Astrocyte of the cerebellum (primary cell): ENCODE data around the gene IL17F.

Experiments used
- DNase-seq: peaks from one replicate; pipeline ENCODE4 v3.0.0-alpha.2; 2011; ENCODE audit warnings: low read depth
- H3K4me3 ChIP-seq: 2 replicates; pipeline ENCODE4 v1.5.1; 2011; ENCODE audit warnings: mild to moderate bottlenecking, low read depth, low read length, moderate library complexity
- CTCF ChIP-seq: IDR thresholded peaks from 2 replicates; pipeline ENCODE4 v1.5.1; 2012; ENCODE audit warnings: low read length, low read depth, moderate library complexity, mild to moderate bottlenecking; ENCODE audit errors: missing control alignments
- in situ Hi-C: cut with HindIII; loops from 2 replicates; pipeline ENCODE4 v1.10.0; 2017; ENCODE audit warnings: low sequenced_read_pairs

IL17F gene

GRCh38 chr6:52216932-52217575 is 27.2 kb downstream of the IL17F start:
- in situ Hi-C loops, result no loop called here
- no peak for DNase-seq
- no peak for TF ChIP-seq CTCF
- no peak overlapping the region for H3K4me3 ChIP-seq

- no peak for TF ChIP-seq CTCF
- in situ Hi-C loops, result no loop called here
- DNase-seq, result no peak
- no peak overlapping the region for H3K4me3 ChIP-seq
These were observed 28.5 kb downstream of the IL17F start for GRCh38 chr6:52215787-52216186.

GRCh38 chr6:52213127-52213526 is 31.2 kb downstream of the IL17F start:
- H3K4me3 ChIP-seq, result no peak overlapping the region
- DNase-seq, result no peak
- no peak for TF ChIP-seq CTCF
- in situ Hi-C loops, result no loop called here

- H3K4me3 ChIP-seq, result no peak overlapping the region
- no peak for DNase-seq
- TF ChIP-seq CTCF, result no peak
- in situ Hi-C loops, result no loop called here
These were observed 34.1 kb downstream of the IL17F start for GRCh38 chr6:52210227-52210626.

- DNase-seq, result no peak
- in situ Hi-C loops, result no loop called here
- no peak for TF ChIP-seq CTCF
- H3K4me3 ChIP-seq, result no peak overlapping the region
These were observed 34.5 kb downstream of the IL17F start for GRCh38 chr6:52209770-52210169.

GRCh38 chr6:52208612-52209011 is 35.7 kb downstream of the IL17F start:
- TF ChIP-seq CTCF, result no peak
- no peak overlapping the region for H3K4me3 ChIP-seq
- in situ Hi-C loops, result no loop called here
- no peak for DNase-seq
